GM15510 (cell line): ENCODE measurements around the gene CRYBG1.

ENCODE experiments used
- POLR2A ChIP-seq: IDR thresholded peaks from 3 replicates; pipeline ENCODE4 v1.6.1; 2011; ENCODE audit warnings: borderline replicate concordance; ENCODE audit not compliant: insufficient read length; ENCODE audit errors: extremely low read depth

CRYBG1 gene

GRCh38 chr6:106529438-106529837 is 168.9 kb downstream of the CRYBG1 start:
- no peak for TF ChIP-seq POLR2A

- TF ChIP-seq POLR2A = no peak
Observed at GRCh38 chr6:106530026-106530425, 169.5 kb downstream of the CRYBG1 start.

GRCh38 chr6:106530502-106530901 is 170.0 kb downstream of the CRYBG1 start:
- no peak for TF ChIP-seq POLR2A

DNA sequence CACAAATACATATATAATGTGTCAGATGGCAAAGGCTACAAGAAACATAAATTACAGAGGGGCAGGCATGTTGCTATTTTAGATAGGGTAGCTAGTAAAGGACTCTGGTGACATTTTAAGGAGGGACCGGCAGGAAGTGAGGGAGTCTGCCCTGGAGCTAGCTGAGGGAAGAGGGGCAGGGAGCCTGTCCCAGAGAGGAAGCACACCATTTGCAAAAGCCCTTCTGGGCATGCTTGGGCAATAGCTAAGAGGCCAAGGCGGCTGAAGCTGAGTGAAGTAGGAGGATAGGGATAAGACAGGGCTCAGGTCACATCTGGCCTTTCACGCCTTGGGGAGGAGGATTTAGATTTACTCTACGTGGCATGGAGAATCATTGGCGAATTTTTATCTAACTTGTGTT is 172.5 kb downstream of the CRYBG1 start:
- no peak for TF ChIP-seq POLR2A

DNA sequence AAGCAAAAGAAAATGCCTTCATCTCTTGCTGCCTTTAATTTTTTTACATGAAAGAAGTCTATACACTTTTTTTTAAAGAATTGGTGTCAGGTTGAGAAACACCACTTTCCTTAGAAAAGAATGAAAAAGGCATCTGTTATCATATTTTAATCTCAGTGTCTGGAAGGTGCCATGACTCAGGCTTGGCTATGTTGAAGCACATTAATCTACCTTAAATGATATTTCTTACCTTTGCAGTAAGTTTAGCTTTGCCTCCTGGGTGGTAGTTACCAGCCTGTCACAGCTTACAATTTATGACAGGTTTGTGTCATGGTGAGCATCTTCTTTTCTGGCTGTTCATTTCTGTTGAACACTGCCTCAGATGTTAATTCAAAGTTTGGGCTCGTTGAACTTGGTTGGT is 173.5 kb downstream of the CRYBG1 start:
- no peak for TF ChIP-seq POLR2A

DNA sequence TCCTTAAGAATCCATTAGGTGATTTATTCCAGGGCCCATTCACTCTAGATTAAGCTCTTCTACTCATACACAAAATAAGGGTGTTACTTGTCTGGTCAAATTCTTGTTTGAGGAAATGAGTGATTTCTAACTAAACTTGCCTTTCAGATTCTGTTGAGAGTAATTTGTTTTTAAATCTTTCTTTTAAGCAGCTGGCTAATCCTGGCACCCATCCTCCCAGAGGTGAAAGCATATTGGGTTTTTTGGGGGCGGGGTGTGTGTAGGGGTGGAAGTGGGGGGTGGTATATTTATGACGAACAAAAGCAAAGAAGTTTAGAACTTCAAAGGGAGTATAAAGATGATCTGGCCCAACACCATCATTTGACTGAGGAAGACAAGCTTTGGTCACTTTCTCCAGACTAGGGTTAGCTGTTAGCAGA is 174.1 kb downstream of the CRYBG1 start:
- TF ChIP-seq POLR2A = no peak

DNA sequence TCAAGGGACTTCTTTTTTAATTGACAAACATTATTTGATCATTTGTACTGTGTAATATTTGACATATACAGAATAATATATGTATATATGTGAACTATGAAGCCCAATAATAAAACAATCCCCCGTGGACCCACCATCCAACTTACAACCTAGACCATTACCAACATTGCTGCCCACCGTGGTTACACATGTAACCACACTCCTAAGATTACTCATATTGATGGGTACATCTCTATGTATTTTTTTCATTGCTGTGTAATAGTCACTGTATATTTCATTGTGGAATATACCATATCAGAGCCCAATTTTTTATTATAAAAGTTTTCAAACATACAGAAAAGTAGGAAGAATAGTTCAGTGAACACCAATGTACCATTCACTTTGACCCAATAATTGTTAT is 174.5 kb downstream of the CRYBG1 start:
- no peak for TF ChIP-seq POLR2A

DNA sequence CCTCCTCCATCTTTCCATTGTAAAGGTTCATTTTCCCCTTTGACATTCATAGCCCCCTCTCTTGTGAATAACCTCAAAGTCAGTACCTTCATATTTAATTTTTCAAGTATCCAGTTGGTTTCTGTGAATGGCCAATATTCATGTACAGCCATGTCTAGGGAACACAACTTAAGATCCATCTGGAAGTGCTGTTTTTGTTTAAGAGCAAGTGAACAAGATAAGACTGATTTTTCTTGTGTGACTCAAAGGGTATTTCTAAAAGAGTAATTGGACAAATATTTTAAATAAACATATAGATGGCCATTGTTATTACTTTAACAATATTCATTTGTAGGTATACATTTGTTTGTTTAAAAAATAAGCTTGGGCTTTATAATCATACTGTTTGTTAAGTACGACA is 175.8 kb downstream of the CRYBG1 start:
- no peak for TF ChIP-seq POLR2A

- TF ChIP-seq POLR2A = no peak
Observed at GRCh38 chr6:106536851-106537250, 176.3 kb downstream of the CRYBG1 start.

GRCh38 chr6:106537662-106538061 is 177.1 kb downstream of the CRYBG1 start:
- no peak for TF ChIP-seq POLR2A

DNA sequence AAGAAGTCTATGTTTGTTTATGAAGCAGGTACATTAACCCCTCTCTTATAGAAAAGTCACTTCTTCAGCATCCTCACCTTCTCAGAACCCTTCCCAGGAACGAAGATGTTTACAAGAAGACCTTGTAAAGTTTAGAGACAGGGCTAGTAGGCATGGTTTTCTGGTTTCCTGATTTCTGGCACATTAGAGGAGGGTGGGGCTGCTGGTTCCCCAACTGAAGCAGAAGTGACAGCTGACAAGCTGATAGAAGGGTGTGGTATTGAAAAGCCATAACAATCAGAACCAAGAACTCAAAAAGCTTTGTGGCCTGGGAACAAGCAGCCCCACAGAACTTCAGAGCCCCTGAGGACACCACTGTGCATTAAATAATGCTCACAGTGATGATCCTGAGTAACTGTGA is 177.6 kb downstream of the CRYBG1 start:
- TF ChIP-seq POLR2A = no peak

DNA sequence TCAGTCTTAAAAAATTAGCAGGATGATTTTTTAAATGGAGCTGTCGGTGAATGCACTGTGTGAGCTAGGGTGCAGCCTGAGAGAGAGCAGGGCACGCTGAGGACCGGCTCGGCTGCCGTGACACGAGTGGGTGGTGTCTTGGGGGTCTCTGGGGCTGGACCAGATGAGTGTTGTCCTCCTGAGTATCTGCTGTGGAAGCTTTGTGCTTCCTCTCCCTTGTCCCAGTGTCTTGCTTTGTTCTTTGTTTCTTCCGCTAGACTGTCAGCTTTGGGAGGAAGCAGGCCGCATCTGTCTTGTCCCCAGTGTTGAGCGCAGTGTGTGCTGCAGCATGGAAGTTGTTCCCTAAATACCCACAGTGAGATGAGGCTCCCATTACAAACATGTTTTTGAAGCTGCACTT is 179.4 kb downstream of the CRYBG1 start:
- no peak for TF ChIP-seq POLR2A

DNA sequence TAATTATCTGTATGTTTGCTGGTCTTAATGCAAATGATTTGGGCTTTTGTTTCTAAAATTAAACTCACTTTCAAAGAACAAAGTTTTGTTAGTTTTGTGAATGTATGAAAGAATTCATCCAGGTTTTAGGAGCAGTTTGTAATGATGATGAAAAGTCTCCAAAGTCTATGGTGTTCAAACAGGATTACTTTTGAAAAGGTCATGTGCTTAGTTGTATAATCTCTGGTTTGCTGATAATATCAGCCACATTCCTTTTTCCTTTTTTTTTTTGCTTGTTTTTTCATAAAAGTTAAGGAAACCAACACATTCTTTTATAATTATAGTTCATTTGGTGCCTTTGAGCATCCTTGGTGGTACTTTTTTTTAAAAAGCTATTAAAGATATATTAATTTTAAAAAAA is 179.9 kb downstream of the CRYBG1 start:
- TF ChIP-seq POLR2A = no peak

DNA sequence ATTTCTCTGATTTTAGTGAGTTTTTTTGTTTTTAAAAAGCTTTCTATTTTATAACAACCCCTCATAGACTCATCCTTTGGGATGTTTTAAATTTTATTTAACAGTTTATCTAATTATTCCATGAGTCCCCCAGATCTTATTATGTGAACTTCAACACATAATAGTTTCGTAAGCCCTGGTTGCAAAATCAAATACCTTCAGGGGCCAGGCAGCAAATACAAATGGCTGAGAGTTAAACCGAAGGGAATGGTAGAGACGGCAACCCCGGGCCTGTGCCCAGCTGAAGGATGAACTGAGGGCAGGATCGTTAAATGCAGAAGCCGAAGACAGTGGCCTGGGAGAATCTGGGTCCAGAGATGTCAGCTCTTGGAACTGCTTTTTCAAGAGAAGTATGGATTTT is 180.4 kb downstream of the CRYBG1 start:
- no peak for TF ChIP-seq POLR2A

GRCh38 chr6:106546261-106546690 is 185.8 kb downstream of the CRYBG1 start:
- no peak for TF ChIP-seq POLR2A

DNA sequence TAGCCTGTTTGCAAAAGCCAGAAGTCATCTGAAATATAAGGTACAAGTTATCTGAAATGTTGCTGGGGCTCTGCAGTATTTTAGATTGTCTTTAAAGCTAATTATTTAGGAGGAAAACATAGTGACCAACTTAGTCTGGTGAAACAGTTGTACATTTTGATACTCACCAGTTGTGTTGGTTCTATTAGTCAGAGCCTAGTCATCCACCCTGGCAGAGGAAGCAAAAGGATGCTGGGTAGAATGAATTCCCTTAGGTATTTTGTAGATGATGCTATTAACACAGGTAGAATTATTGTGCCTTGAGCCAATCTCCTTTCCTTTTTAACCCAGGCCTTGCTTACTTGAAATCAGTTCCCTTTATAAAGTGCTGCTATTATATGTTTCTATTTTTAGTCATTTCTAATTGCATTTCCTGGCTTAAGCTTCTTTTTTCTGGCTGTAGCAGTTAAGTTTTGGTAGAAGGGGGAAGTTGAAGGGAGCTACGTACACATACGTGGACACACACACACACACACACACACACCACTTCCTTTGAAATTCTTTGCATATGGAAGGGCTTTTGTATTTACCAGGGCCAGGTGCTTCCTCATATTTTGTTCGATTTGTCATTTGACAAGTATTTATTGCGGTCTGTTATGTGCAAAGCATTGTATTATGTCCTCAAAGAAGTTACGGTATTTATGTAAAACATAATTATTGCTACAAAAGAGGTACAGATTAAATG is 186.3 kb downstream of the CRYBG1 start:
- TF ChIP-seq POLR2A = no peak

DNA sequence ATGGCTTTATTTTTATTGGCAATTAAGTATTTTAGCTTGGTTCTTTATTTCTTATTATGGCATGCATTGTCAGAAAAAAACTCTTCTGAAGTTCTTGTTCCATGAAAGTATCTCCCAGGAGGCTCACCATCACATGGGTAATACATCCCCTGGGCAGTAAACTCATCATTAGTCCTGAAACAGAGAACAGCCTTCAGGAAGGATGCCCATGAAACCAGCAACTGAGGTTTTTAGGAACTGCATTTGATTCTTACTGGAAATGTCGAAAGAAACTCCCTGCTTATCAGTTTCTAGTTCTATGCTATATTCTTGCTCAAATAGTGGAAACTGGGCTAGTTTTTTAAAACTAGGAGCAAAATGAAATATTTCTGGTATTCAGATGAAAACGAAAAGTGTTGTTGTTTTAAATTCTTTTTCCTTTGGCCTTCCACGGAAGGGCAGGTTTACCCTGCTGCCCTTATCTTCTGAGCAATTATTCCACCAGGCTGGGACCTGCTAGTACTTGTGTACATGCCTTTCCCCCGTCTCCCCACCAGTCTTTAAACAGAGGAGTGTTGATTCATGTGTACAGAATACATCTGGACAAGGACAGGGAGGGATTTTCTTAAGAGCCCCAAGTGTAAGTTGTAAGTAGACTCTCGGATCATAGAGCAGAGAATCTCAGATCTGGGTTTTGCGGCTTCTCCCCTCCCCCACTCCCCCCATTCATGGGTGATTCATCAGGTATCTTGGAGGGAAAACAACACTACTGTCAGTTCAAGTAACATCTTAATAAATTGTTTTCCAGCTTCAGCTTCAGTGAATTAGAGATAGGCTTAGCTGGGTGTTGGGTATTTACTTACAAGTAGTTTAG is 187.3 kb downstream of the CRYBG1 start:
- TF ChIP-seq POLR2A = no peak

DNA sequence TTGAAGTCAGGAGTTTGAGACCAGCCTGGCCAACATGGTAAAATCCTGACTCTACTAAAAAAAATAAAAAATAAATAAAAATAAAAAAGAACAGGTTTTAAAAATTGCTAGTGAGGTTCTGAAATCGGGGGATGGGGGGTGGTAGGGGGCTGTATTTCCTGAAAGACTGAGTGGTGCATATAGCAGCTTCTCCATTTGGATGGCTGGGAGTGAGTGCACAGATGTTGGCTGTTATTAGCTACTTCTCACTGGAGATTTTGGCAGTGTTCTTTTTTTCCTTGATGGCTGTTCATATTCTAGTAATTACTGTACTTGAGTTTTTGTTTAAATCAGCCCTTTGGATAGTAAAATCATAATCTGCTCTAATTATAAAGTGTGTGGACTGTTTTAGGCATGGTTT is 189.0 kb downstream of the CRYBG1 start:
- no peak for TF ChIP-seq POLR2A
